ENCODE results near the gene TFB1M. TPM values are rescaled to one million over a fixed set of nuclear protein-coding genes. Genes with fewer than 3 reads are reported as not detected.

Gene TFB1M
- total and polyA plus RNA-seq, 2 donors (not counting 1 experiment from before 2014, with no cell fraction given), result 16.3 to 28.9 TPM

DNA sequence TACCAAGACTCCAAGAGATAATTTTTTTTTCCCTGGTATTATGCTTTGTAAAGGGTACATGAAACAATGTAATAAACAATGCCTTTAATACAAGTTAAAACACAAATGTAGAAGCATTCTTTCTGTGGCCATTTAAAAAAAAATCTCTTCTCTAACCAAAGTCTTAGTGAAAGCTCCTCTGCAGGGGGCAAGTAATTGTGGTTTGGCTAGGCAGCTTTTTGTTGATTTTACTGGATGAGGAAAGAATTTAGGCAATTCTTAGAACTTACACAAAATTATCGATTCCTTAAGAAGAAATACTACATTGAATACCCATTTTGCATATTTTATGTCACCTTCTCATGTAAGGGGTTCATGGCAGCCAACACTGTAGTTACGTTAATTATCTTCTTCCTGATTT is 12.4 kb downstream of the TFB1M start:
- Histone ChIP-seq H3K4me1 (ENCODE audit: control insufficient read depth, extremely low read depth, insufficient read depth, low read length) (no peaks in the 10 kb centered on the region), H3K4me3 (replicated peaks in 1 of 4; ENCODE audit: control extremely low read depth in 1 of 4, insufficient read depth in 1 of 4, low read depth in 3 of 4, low read length in 4 of 4) (no peak overlapping the region), H3K27ac (ENCODE audit: insufficient read depth, low read length) (no peak overlapping the region), H3K9me3 (ENCODE audit: control insufficient read depth, insufficient read depth, low read depth, low read length) (no peaks in the 10 kb centered on the region), H2AFZ (ENCODE audit: low read length) (no peak overlapping the region), H3K79me2 (ENCODE audit: control insufficient read depth, insufficient read depth, low read length) (no peaks in the 10 kb centered on the region), H3K4me2 (ENCODE audit: extremely low read depth, insufficient read depth, low read length) (no peak overlapping the region), H3K27me3 (ENCODE audit: control insufficient read depth, insufficient read depth, low read length) (no peaks in the 10 kb centered on the region), H3K36me3 (ENCODE audit: control insufficient read depth, insufficient read depth, low read length) (peaks cover under 1% of the 10 kb centered on the region), H3K9ac (ENCODE audit: insufficient read depth, low read length) (no peak overlapping the region), H4K20me1 (ENCODE audit: control insufficient read depth, extremely low read depth, insufficient read depth, low read length) (no peaks in the 10 kb centered on the region)
- no peak for TF ChIP-seq EZH2 (IDR thresholded peaks at IDR 0.05; ENCODE audit: low read length, missing control alignments)
- TF ChIP-seq, protein P1, sequence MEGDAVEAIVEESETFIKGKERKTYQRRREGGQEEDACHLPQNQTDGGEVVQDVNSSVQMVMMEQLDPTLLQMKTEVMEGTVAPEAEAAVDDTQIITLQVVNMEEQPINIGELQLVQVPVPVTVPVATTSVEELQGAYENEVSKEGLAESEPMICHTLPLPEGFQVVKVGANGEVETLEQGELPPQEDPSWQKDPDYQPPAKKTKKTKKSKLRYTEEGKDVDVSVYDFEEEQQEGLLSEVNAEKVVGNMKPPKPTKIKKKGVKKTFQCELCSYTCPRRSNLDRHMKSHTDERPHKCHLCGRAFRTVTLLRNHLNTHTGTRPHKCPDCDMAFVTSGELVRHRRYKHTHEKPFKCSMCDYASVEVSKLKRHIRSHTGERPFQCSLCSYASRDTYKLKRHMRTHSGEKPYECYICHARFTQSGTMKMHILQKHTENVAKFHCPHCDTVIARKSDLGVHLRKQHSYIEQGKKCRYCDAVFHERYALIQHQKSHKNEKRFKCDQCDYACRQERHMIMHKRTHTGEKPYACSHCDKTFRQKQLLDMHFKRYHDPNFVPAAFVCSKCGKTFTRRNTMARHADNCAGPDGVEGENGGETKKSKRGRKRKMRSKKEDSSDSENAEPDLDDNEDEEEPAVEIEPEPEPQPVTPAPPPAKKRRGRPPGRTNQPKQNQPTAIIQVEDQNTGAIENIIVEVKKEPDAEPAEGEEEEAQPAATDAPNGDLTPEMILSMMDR (conservative IDR thresholded peaks at IDR 0.05 in 1 of 2, IDR thresholded peaks at IDR 0.05 in 1 of 2; ENCODE audit: low read depth in 1 of 2, low read length in 2 of 2), result no peak
- DNase-seq (ENCODE audit: low read depth in 2 of 2), result peak; percentile 40 to 63

DNA sequence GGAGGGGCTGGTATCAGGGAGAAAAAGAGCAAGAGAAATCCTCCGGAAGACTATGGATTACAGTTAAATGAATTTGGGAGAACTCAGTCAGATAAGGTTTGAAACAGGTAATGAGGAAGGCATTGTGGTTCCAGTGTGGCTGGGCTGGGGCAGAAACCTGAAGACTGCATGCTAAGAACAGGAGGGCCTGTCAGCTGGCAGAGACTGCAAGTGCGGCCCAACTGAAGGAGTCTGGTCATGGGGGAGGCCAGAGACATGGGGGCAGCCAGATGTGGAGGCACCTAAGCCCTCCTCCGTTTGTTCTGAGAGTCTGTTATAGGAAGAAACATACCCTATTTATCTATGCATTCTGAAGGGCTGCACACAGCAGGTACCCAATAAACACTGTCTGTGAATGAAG is 16.6 kb downstream of the TFB1M start:
- Histone ChIP-seq H3K4me3 (replicated peaks in 1 of 4; ENCODE audit: control extremely low read depth in 1 of 4, insufficient read depth in 1 of 4, low read depth in 3 of 4, low read length in 4 of 4) (no peak overlapping the region), H4K20me1 (ENCODE audit: control insufficient read depth, extremely low read depth, insufficient read depth, low read length) (no peaks in the 10 kb centered on the region), H3K9ac (ENCODE audit: insufficient read depth, low read length) (no peak overlapping the region), H2AFZ (ENCODE audit: low read length) (no peak overlapping the region), H3K4me2 (ENCODE audit: extremely low read depth, insufficient read depth, low read length) (no peak overlapping the region), H3K27ac (ENCODE audit: insufficient read depth, low read length) (no peak overlapping the region), H3K79me2 (ENCODE audit: control insufficient read depth, insufficient read depth, low read length) (no peaks in the 10 kb centered on the region), H3K4me1 (ENCODE audit: control insufficient read depth, extremely low read depth, insufficient read depth, low read length) (no peaks in the 10 kb centered on the region), H3K36me3 (ENCODE audit: control insufficient read depth, insufficient read depth, low read length) (peaks cover 2% of the 10 kb centered on the region), H3K9me3 (ENCODE audit: control insufficient read depth, insufficient read depth, low read depth, low read length) (no peaks in the 10 kb centered on the region), H3K27me3 (ENCODE audit: control insufficient read depth, insufficient read depth, low read length) (no peaks in the 10 kb centered on the region)
- no peak for TF ChIP-seq EZH2 (IDR thresholded peaks at IDR 0.05; ENCODE audit: low read length, missing control alignments)
- TF ChIP-seq, protein P1 (conservative IDR thresholded peaks at IDR 0.05 in 1 of 2, IDR thresholded peaks at IDR 0.05 in 1 of 2; ENCODE audit: low read depth in 1 of 2, low read length in 2 of 2), result no peak
- no peak for DNase-seq (ENCODE audit: low read depth in 2 of 2)

DNA sequence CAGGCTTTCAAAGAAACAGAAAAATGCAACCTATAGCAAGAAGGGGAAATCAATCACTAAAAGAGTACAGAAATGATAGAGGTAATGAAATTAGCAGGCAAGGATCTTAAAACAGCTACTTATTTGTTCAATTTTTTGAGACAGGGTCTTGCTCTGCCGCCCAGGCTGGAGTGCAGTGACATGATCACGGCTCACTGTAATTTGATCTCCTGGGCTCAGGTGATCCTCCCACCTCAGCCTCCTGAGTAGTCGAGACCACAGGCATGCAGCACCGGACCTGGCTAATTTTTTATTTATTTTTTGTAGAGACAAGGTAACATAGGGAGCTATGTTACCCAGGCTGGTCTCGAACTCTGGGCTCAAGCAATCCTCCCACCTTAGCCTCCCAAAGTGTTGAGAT is 21.6 kb downstream of the TFB1M start:
- H3K4me3 ChIP-seq (replicated peaks in 1 of 4; ENCODE audit: control extremely low read depth in 1 of 4, insufficient read depth in 1 of 4, low read depth in 3 of 4, low read length in 4 of 4), result no peak overlapping the region
- H4K20me1 ChIP-seq (ENCODE audit: control insufficient read depth, extremely low read depth, insufficient read depth, low read length), result no peaks in the 10 kb centered on the region
- H3K27me3 ChIP-seq (ENCODE audit: control insufficient read depth, insufficient read depth, low read length), result no peaks in the 10 kb centered on the region
- no peak overlapping the region for H2AFZ ChIP-seq (ENCODE audit: low read length)
- H3K9ac ChIP-seq (ENCODE audit: insufficient read depth, low read length), result no peak overlapping the region
- no peaks in the 10 kb centered on the region for H3K79me2 ChIP-seq (ENCODE audit: control insufficient read depth, insufficient read depth, low read length)
- TF ChIP-seq, protein P1 (conservative IDR thresholded peaks at IDR 0.05 in 1 of 2, IDR thresholded peaks at IDR 0.05 in 1 of 2; ENCODE audit: low read depth in 1 of 2, low read length in 2 of 2), result no peak
- TF ChIP-seq EZH2 (IDR thresholded peaks at IDR 0.05; ENCODE audit: low read length, missing control alignments), result no peak
- no peaks in the 10 kb centered on the region for H3K9me3 ChIP-seq (ENCODE audit: control insufficient read depth, insufficient read depth, low read depth, low read length)
- H3K4me2 ChIP-seq (ENCODE audit: extremely low read depth, insufficient read depth, low read length), result no peak overlapping the region
- no peak for DNase-seq (ENCODE audit: low read depth in 2 of 2)
- H3K27ac ChIP-seq (ENCODE audit: insufficient read depth, low read length), result no peak overlapping the region
- no peaks in the 10 kb centered on the region for H3K4me1 ChIP-seq (ENCODE audit: control insufficient read depth, extremely low read depth, insufficient read depth, low read length)
- peaks cover 2% of the 10 kb centered on the region for H3K36me3 ChIP-seq (ENCODE audit: control insufficient read depth, insufficient read depth, low read length)
